ENCODE data around the gene AGRN.

DNA sequence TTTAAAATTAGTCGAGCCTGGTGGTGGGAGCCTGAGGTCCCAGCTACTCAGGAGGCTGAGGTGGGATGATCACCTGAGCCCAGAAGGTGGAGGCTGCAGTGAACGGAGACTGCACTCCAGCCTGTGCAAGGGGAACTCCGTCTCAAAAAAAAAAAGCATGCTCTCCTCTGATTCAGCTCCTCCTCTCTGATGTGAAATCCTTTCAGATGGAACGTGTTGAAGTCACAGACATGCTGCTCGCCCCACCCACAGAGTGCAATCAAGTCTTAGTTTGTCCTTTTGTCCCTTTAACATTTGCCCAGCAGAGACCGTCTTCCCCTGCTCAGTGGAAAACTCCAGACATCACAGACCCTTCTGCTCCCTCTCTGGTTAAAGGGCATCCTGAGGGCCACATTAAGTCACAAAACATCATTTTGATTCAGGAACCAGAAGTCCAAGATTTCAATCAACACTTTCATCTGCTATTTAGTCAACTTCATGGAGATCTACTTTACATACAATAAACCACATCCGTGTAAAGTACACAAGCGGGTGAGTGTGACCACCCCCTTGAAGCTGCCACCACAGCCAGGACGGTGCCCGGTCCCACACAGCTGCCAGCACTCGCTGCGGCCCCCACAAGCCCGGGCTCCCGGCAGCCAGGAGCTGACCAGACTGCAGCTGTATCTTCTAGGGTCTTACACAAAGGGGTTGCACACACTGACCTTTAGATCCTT, 73.1 kb downstream of the AGRN start:
- TF ChIP-seq POLR2A (IDR thresholded peaks at IDR 0.05): no peak
- TF ChIP-seq, protein P1, sequence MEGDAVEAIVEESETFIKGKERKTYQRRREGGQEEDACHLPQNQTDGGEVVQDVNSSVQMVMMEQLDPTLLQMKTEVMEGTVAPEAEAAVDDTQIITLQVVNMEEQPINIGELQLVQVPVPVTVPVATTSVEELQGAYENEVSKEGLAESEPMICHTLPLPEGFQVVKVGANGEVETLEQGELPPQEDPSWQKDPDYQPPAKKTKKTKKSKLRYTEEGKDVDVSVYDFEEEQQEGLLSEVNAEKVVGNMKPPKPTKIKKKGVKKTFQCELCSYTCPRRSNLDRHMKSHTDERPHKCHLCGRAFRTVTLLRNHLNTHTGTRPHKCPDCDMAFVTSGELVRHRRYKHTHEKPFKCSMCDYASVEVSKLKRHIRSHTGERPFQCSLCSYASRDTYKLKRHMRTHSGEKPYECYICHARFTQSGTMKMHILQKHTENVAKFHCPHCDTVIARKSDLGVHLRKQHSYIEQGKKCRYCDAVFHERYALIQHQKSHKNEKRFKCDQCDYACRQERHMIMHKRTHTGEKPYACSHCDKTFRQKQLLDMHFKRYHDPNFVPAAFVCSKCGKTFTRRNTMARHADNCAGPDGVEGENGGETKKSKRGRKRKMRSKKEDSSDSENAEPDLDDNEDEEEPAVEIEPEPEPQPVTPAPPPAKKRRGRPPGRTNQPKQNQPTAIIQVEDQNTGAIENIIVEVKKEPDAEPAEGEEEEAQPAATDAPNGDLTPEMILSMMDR (IDR thresholded peaks at IDR 0.05): no peak

Data from Peyer's patch (tissue), 4 donors.